Activated gamma-delta T cell treated with anti-CD3 and anti-CD28 coated beads, Interleukin-2, amount 50 U/mL, for 16 hours (primary cell): ENCODE results near the gene FAM174A.
"Not testable (repeated sequence)": the region's sequence is repeated elsewhere in the genome, so short reads cannot be mapped to it uniquely, and the experiment has no call there.

ENCODE experiments used
- DNase-seq: peaks from one replicate; pipeline ENCODE4 v3.0.0-alpha.2; 2020; ENCODE audit warnings: low read depth

The FAM174A gene

DNA sequence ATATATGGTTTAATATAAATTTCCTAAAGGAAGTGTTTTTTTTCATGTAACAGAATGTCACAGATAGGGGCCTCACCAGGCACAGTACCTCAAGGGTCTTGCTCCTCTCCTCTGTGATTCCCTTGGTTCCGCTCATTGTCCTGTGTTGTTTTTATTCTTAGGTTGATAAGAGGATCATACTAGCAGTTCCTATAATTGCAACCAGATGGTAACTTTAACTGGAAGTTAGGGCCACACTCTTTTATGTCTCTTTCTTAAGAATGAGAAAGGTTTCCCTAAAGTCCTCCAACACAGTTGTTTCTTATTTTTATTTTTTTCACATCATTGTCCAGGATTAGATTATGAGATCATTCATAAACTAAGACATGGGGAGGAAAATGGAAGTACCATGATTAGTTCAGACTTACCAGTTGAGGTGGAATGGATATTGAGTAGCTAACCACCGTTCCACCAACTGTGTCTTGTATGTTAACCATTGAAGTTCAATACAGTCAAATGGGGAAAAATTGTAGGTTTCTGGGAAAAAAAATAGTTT lies 41.1 kb downstream of the FAM174A start:
- no peak for DNase-seq

DNA sequence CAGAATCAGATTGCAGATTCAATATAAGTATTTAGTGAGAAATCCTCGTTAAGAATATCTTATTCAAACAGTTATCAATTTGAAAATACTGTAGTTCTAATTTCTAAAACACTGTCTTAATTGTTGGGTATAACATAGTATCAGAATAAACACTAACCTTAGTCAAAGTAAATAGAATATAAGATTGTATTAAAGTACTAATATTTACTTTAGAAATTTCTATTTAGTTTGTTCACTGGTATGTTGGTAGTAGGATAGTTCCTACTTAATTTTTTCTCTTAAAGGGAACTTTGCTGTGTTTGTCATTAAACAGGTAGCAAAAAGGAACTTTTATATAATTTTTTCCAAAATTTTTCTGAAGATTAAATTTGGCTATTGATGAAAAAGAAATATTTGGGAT lies 42.3 kb downstream of the FAM174A start:
- DNase-seq, result no peak

DNA sequence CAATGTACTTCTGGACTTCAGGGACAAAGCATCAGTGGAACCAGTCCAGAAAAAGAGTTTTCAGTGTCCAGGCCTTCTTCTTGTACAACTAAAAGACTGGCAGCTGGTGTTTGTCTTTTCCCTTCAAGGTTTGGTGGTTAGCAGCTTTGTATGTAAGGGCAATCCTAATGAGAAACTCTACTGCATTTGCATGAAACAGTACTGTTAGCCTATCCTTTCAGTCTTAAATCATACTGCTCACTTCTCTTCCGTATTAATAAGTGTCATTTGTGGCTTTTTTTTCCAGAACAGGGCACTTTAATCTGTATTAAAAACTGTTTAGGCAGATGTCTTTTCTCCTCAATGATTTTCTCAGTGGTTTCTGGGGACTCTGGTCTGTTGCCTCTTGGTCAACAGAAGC lies 48.9 kb downstream of the FAM174A start:
- no peak for DNase-seq

DNA sequence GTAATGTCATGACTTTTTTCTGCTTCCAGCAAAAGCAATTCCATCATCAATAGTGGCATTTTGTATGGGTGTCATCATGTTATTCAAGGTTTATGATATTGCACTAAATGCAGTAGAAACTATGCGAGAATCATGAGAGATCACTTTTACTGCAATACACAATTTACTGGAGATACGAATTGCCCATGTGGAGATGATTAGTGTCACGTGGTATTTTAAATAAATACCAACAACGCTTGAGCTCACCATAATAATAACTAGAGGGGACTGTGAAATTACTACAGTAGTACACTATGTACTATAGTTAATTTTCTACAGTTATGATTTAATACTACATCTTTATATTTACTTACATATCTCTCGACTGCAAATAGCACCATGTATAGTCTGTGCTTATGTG lies 49.7 kb downstream of the FAM174A start:
- DNase-seq, result no peak

DNA sequence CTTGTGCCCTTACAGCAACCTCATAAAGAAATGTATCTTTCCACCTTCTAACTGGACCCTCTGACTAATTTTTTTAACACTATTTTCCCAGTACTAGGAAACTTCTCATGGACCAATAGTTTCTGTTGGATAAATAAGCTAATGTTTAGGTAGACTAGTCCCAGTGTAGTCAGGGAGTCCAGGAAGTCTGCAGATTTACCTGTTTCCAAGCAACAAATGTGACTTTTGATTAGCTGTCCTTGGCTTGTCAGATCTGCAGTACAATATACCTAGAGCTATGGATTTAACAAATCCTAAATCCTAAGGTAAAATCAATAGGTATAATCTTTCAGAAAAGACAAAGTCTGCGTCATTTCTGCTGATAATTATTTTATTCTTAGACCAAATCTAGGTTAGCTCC lies 55.7 kb downstream of the FAM174A start:
- DNase-seq, result no peak

DNA sequence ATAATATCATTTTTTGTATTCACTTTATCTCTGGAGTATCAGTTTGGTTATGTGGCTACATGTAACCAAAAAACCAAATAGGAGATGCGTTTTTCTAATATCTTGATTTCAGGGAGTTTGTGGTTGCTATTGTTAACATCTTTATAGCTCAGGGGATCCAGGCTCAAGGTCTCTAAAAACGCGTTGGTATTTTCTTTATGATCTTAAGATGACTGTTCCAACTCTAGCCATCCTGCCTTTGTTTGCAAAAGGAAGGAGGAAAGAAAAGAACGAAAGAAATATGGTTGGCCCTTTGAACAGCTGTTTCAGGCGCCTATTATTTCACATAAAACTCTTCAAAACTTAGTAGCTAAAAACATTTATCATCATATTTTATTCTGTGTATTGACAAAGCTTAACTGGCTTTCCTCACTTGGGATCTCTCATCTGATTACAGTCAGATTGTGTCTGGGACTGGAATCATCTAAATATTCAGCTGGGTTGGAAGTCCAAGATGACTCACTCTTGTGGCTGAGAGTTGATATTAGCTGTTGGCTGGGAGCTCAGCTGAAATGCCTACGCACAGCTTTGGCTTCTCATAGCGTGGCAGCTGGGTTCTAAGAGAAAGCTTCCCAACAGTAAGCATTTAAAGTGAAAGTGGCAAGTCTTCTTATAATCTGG lies 60.1 kb downstream of the FAM174A start:
- no peak for DNase-seq

DNA sequence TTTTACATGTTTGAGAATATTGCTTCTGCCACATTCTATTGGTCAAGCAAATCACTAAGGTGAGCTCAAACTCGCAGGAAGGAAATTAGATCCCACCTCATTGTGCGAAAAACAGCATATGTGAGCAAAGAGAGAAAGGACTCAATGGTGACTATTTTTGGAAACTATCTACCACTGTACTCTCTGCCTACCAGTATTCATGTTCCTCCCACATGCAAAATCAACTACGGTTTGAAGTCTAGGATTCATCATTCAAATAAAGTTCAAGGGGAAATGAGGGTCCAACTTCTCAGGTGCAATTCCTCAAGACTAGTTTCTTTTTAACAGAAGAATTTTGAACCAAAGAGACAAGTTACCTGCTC lies 60.6 kb downstream of the FAM174A start:
- no peak for DNase-seq

DNA sequence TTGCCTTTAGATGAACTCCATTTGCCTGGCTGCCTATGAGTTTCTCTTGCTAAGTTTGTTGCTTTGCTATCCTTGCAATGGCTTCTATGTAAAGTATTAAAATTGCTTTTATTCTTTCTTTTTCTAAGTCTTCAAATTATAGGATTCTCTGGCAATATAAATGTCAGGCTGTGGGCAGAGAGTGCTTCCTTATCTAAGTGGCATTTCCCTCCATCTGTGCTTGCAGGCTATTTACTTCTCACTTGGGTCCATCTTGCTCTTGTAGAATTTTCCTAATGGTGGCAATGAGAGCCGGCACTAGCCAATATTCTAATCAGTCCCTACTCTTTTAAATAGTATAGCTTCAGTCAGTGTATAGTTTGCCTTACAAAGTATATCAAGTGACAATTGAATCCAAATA lies 63.3 kb downstream of the FAM174A start:
- no peak for DNase-seq

DNA sequence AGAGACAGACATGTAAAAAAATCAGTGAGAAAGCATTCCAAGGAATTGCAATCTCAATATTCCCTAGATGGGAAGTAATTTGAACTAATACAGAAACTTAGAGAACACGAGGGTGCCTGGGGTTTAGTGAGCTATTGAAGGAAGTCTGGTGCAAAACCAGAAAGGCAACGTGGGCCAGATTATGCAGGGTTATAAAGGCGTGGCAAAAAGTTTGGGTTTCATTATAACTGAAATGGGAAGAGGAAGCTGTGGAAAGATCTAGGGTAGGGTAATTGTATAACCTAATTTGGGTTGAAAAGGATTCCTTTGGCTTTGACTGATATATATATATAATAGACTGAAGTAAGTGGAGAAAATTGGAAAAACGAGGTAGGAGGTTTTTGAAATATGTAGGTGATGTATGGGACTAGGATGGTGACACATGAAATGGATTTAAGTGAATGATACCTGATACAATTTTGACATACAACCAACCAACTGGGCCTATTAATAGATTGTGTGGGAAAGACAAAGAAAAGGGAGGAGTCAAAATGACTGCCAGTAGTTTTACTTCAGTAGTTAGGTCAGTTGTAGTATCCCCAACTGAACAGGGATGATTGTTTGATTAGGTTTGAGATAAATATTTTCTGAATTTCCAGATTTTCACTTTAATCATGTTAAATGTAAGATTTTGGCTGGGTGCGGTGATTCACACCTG lies 65.3 kb downstream of the FAM174A start:
- DNase-seq, result no peak

DNA sequence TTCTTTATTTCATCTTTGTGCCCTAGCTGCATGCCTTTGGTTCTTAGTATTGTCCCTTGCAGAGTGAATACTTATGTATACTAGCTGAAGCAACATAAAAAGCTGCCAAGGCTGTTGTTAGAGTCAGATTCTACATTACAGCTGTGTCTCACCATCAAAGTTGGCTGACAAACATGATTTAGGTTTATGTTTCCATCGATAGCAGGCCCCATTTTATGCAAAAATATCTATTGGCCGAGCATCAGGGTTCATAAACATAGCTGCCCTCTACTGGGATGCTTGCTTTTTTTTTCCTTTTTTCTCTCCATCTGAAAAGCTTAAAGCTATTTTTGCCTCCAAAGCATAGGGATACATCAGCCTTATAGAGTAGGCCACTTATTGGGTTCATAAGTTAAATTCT lies 68.0 kb downstream of the FAM174A start:
- DNase-seq, result no peak

DNA sequence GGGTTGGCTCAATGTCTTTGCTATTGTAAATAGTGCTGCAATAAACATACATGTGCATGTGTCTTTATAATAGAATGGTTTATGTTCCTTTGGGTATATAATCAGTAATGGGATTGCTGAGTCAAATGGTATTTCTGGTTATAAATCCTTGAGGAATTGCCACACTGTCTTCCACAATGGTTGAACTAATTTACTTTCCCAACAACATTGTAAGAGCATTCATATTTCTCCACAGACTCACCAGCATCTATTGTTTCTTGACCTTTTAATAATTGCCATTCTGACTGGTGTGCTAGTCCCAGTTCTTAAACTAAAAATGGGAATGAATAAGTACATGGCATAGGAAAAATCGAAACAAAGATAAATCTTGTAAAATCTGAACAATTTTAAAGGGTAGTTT lies 68.8 kb downstream of the FAM174A start:
- not testable (repeated sequence) for DNase-seq

DNA sequence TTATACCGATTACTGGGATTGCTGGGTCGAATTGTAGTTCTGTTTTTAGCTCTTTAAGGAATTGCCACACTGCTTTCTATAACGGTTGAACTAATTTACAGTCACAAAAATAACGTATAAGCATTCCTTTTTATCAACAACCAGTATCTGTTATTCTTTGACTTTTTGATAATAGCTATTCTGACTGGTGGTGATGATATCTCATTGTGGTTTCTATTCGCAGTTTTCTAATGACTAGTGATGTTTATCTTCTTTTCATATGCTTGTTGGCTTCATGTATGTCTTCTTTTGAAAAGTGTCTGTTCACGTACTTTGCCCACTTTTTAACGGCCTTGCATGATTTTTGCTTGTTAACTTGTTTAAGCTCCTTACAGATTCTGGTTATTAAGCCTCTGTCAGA lies 74.4 kb downstream of the FAM174A start:
- no peak for DNase-seq

DNA sequence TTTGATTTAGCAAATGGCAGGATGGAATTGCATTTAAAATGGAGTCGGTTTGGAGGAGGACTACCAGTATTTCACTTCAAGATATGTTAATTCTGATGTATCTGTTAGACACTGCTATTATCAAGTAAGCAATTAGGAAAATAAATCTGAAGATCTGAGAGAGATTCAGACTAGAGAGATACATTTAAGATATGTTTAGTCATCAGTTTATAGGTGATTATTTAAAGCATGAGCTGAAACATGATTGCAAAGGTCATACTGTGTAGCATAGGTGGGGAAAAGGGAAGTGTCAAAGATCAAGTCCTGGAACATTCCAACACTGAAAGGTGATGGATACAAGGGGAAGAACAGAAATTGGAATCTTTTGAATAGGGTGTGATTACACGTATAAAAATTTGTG lies 79.1 kb downstream of the FAM174A start:
- DNase-seq, result no peak

DNA sequence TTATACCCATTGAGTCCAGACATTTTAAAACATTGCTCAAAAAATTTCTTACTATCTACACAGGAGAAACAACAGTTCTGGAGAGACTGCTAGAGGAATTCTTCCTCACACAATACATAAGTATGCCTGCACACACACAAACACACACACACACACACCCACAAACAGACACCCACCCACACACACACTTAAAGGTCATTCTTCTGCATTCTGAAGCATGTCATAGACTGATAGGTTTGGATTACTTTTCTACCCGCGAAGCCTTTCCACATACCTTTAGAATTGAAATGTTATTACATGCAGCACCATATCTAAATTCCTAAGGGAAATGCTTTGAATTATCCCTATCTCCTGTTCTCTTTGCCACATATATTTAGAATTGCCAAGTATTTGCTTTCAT lies 80.2 kb downstream of the FAM174A start:
- no peak for DNase-seq

DNA sequence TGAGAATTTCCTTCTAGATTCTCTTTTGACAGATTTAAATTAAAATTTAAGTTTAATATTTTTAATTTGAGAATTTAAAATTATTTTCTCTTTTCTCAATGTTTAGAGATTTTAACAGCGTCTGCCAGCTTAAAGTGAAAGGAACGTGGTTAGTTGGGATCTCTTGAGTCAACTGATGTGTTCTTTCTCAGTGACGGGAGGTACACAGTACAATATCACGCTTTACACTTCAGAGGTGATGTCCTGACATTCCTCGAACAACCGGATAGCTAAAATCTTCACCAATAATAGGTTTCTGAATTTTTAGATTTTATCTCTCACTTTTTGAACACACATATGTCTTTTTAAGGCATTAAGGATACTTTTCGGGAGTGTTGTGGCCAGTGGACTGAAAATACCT lies 81.1 kb downstream of the FAM174A start:
- no peak for DNase-seq

DNA sequence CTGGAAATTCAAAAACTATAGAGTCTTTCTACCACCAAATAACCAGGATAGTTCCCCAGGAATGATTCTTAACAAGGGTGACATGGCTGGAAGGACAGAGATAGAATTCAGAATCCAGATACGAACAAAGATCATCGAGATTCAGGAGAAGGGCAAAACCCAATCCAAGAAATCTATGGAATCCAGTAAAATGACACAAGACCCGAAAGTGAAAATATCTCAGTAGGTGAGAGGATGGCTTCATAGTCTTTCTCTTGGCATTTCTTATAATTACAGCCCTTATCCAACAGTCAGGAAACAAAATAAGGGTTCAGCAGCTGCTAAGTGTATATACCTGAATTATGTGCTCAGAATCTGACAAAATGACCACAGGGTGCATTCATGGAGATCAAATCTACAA lies 81.8 kb downstream of the FAM174A start:
- no peak for DNase-seq

DNA sequence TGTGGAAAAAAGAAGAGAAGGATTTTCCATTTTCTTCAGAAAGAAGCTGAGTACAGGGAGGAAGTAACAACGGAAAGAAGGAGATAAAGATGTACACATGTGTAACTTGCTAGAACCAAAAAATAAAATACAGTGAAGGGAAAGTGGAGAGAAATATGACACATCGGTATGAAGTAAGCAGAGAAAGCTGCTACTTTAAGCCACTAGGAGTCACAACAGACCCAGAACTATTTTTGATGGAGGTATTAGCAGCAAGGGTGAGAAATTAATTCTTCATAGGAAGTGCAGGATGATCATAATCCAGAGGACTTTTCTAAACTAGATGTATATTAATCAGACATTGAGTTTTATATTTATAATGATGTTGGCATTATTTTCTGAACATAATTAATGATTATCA lies 88.5 kb downstream of the FAM174A start:
- DNase-seq, result no peak

DNA sequence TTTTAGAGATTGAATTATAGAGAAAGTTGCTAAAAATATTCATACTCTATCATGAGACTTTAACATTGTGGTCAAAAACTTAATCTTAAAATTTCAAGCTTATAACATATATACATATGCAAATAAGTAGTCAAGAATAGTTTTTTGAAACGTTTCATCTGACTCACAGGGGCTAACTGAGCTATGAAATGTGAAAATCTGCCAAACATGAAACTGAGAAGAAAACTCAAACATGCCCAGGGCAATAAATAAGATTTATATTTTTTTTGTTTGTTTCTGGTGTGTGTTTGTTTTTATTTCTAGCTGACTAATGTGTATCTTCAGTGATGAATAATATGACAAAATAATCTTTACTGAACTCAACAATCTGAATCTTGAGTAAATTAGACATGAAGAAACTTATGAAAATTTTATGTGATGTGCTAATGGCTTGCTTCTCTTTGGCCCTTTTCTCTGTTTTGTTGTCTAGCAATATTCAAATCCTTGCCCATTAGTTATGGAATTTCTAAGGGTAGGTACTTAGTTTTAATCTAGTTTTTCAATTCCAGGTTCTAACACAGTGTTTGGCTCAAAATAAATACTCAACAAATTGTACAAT lies 99.9 kb downstream of the FAM174A start:
- no peak for DNase-seq
